PFSK-1 (cell line): Measurements from ENCODE around the gene TMEM255B.

Experiments
- FOXP2 ChIP-seq: optimal IDR thresholded peaks from 2 replicates; pipeline ENCODE3; 2011; ENCODE audit warnings: borderline replicate concordance, control low read depth, inconsistent platforms; ENCODE audit not compliant: insufficient read depth; ENCODE audit errors: extremely low read length, extremely low read depth
- POLR2AphosphoS5 ChIP-seq: IDR thresholded peaks from 2 replicates; pipeline ENCODE4 v1.6.1; 2012; ENCODE audit warnings: low read depth, mild to moderate bottlenecking, control low read depth, low read length, moderate library complexity
- SIN3A ChIP-seq: IDR thresholded peaks from 2 replicates; pipeline ENCODE4 v1.6.1; 2012; ENCODE audit warnings: mild to moderate bottlenecking, low read length, moderate library complexity, borderline replicate concordance; ENCODE audit not compliant: insufficient read depth
- TAF1 ChIP-seq: IDR thresholded peaks from 2 replicates; pipeline ENCODE4 v1.6.1; 2012; ENCODE audit warnings: low read length, control low read depth, borderline replicate concordance; ENCODE audit not compliant: insufficient read depth
- TF ChIP-seq, protein P1 (sequence below), 2 experiments: IDR thresholded peaks; 2 replicates each; pipeline versions ENCODE4 v1.6.1 to v1.8.0; 2011 to 2012; ENCODE audit warnings: low read depth in 2 of 2, low read length in 2 of 2, control low read depth in 1 of 2, inconsistent platforms in 1 of 2, mild to moderate bottlenecking in 1 of 2, moderate library complexity in 1 of 2; ENCODE audit not compliant: insufficient read depth in 1 of 2

DNA sequence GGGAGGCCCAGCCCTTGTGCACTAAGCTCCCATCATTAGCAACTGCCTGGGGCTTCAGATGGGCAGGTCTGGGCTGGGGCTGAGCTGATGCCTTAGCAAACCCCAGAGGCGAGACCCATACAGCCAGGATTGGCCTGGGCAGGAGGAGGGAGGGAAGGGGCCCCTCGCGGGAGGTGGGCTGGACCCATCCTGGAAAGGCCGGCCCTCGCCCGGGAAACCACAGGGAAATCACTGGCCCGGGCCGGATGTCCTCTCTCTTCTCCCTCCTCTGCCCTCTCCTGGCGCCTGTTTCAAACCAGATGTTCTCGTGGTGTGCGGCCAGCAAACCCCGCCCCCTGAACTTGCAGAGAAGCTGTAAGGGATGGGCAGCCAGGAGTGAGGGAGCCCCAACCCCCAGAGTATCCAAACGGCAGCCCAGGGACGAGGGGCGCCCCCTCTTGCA is 43.1 kb downstream of the TMEM255B start:
- TF ChIP-seq TAF1 (no peak), POLR2AphosphoS5 (no peak), SIN3A (no peak), FOXP2 (no peak)
- TF ChIP-seq, protein P1, sequence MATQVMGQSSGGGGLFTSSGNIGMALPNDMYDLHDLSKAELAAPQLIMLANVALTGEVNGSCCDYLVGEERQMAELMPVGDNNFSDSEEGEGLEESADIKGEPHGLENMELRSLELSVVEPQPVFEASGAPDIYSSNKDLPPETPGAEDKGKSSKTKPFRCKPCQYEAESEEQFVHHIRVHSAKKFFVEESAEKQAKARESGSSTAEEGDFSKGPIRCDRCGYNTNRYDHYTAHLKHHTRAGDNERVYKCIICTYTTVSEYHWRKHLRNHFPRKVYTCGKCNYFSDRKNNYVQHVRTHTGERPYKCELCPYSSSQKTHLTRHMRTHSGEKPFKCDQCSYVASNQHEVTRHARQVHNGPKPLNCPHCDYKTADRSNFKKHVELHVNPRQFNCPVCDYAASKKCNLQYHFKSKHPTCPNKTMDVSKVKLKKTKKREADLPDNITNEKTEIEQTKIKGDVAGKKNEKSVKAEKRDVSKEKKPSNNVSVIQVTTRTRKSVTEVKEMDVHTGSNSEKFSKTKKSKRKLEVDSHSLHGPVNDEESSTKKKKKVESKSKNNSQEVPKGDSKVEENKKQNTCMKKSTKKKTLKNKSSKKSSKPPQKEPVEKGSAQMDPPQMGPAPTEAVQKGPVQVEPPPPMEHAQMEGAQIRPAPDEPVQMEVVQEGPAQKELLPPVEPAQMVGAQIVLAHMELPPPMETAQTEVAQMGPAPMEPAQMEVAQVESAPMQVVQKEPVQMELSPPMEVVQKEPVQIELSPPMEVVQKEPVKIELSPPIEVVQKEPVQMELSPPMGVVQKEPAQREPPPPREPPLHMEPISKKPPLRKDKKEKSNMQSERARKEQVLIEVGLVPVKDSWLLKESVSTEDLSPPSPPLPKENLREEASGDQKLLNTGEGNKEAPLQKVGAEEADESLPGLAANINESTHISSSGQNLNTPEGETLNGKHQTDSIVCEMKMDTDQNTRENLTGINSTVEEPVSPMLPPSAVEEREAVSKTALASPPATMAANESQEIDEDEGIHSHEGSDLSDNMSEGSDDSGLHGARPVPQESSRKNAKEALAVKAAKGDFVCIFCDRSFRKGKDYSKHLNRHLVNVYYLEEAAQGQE (IDR thresholded peaks at IDR 0.05; ENCODE audit: insufficient read depth in 1 of 2, low read depth in 2 of 2, low read length in 2 of 2): no peak
